Right lobe of liver (tissue), 4 donors: ENCODE data around the gene EIF4G3.

Source experiments
- POLR2A ChIP-seq: fragments of 450-650 bp; IDR thresholded peaks from one replicate; pipeline ENCODE4 v1.6.1; 2017; ENCODE audit warnings: antibody characterized with exemption, mild to moderate bottlenecking
- TF ChIP-seq, protein P1 (sequence below), 4 donors: fragments of 200-600 bp in 3 of 4; fragments of 450-650 bp in 1 of 4; IDR thresholded peaks; one replicate each; pipeline versions ENCODE4 v1.5.1 to v1.8.0; 2016 to 2022; ENCODE audit warnings: antibody characterized with exemption in 4 of 4, mild to moderate bottlenecking in 2 of 4
- donor health status: DM: no; HTN: no; CAD: no.
- donor health status: DM: no; HTN: no; CAD: no.
- donor health status: DM: no; HTN: yes; CAD: no.

DNA sequence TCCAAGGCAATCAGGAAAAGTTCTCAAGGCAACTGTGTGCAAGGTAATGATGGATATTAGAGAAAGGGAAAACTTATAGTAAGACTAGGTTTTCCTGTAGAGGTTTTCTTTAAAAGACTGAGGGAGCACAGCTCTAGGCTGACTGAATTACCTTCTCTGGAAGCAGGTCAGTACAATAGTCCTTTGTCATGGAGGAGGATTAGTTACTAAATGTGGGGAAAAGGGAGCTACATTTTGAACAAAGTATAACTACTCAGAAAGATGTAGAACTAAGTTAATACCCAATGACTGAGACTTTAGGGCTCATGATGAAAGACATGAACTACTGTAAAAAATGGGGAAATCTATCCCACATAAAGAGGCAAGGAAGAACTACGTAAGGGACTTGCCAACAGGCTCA is 241.0 kb downstream of the EIF4G3 start:
- TF ChIP-seq, protein P1, sequence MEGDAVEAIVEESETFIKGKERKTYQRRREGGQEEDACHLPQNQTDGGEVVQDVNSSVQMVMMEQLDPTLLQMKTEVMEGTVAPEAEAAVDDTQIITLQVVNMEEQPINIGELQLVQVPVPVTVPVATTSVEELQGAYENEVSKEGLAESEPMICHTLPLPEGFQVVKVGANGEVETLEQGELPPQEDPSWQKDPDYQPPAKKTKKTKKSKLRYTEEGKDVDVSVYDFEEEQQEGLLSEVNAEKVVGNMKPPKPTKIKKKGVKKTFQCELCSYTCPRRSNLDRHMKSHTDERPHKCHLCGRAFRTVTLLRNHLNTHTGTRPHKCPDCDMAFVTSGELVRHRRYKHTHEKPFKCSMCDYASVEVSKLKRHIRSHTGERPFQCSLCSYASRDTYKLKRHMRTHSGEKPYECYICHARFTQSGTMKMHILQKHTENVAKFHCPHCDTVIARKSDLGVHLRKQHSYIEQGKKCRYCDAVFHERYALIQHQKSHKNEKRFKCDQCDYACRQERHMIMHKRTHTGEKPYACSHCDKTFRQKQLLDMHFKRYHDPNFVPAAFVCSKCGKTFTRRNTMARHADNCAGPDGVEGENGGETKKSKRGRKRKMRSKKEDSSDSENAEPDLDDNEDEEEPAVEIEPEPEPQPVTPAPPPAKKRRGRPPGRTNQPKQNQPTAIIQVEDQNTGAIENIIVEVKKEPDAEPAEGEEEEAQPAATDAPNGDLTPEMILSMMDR (IDR thresholded peaks at IDR 0.05), result no peak
- no peak for TF ChIP-seq POLR2A
